ENCODE measurements around the gene DCANP1.

Gene DCANP1

DNA sequence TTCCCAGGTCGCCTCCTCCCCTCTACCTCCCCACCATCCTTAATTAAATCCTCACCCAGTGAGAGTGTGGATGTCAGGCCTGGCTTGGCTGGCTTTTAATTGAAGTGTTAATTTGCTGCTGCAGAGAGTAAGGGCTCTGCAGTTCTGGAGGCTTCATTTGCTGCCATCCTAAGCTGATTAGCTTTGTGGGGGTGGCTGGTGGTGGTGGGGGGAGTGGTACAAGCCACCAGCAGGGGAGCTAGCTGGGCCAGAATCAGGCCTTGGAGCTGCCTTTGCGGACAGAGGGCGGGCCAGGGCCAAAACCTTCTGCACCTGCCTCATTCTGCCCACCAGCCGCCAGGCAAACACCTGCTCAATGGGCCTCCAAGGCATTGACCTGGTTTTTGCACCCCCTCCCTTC is 31.8 kb upstream of the DCANP1 start:
- DNase-seq = no peak

DNA sequence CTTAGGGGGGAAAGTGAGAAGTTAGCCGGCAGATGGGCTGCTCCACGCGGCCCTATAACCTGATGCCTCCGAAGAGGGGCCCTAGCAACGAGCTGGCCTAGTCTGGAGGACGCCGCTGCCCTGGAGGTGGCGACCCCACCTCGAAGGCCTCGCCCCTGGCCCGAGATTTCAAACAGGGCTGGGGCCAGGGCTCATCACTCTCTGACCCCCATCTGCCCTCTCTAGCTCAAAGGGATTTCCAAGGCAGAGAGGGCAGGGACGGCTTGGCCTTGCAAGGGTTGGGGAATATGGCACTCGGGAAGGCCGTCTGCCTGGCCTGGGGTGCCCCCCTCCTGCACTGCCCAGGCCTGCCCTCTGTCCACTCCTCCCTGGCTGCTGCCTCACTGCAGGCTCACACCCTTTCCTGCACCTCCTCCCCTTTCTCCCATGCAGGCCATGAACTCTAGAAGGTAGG is 30.5 kb upstream of the DCANP1 start:
- DNase-seq = no peak

DNA sequence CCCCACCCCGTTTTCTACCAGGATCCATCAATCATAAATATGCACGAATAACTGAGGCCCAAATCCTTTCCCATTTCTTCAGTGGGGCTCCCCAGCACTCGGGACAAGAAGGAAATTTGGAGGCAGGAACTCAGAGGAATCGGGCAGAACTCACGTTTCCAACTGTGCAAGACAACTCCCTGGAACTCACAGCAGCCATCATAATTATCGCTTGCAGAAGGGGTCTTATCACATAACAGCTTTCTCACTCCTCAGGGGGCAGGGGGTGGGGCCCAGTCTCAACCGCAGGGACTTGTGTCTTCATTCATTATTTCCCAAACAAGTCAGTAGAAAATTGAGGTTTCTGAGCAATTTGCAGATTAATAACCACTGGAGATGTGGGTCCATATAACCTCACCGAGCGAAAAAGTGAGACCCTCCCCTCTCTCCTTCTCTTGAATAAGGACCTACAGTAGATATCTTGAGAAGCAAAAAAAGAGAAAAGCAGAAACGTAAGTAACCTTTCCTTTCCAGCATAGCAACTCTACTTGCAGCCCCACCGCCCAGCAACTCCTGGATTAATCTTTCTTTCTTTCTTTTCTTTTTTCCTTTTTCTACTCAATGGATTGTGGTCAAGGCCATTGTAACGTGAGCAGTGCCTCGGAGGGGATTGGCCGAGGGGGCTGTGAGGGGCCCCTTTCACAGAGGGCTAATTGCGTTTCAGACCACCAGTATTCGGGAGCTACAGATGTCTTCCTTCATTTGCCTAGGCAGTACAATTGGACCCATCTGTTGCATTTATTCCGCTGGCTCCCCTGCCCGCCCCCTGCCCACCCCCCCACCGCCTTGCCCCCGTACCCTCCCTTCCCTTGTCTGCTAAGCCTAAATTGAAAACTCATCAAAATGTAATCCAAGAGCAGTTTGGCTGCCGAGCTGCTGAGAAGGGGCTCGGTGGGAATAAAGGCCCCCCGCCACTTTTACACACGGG is 29.8 kb upstream of the DCANP1 start:
- no peak for DNase-seq

DNA sequence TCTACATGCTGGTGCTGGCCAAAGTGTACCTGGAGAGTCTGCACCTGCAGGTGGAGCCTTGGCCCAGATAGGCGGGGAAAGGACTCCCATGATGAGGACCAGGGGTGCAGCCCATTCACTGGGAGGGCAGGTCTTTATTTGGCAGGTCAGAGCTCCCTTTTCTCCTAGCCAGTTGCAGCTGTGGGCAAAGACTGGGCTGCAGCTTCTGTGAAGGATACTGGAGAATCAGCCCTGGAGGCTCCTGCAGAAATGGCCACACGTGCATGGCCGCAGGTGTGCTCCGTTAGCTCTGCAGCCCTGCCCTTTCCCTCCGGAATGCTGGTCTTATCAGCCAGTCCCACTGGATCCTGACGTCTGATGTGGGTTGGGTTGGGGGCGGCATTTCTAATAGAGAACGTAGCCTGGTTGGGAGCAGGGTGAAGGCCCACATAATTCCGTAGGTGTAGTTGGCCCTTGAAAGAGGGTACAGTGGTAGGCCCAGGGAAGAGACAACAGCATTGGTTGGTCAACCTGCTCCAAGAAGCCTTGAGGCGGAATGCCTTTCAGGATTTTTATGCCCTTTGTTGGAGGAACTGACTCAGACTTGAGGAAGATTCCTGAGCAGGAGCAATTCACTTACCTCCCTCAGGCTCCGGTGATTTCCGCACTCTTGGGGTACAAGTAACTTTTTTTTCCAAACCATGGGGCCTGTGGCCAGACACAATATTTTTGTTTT is 27.0 kb upstream of the DCANP1 start:
- no peak for DNase-seq

DNA sequence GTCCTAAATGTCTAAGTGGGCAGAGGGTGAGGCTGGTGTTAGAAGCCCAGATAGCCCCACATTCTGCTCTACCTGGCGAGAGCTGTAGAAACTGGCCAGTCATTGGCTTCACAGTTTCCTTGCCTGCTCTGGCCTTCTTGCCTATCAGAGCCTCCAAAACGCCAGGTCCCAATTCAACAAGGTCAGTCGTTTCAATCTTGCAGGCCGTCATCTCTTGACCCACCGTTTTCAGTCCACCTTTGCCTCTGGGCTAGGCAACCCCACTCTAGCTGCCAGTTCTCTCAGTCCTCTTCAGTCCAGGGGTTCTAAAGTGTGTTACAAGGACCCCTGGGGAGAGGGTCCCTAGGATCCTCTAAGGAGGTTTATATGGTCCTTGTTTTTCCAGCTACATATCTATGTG is 25.0 kb upstream of the DCANP1 start:
- DNase-seq = no peak

DNA sequence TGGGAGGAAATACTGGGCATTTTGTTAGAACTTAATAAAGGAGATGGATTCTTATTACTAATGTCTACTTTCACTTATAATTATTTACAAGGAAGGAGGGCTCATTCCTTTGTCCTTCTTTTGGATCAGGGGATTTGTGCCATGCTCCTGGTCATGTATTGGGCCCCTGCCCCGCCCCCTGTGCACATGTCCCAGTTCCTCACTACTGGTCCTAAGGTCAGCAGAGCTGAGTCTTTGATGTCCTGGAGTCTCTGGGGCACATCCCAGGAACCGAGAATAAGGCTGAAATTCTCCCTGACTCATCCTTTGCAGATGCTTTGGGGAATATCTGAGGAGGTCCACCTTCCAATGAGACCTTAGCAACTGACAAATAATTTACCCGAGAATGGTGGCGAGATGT is 24.6 kb upstream of the DCANP1 start:
- DNase-seq = no peak

DNA sequence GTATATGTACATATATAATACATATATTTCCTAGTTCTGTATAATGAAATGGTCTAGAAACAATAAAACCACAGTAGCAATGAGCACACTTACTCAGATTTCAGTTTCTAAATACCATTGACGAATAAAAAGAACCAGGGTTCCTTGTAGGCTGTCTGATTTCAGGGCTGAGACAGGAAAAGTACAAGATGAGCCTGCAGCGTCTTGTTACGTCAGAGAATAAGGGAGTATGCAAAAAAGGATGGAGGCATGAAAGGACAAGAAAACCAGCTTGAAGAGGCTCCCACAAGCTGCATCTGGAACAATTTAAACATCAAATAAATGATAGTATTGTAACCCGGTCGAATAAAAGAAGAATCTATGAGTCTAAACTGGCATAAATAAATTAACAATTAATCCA is 22.8 kb upstream of the DCANP1 start:
- DNase-seq = no peak

DNA sequence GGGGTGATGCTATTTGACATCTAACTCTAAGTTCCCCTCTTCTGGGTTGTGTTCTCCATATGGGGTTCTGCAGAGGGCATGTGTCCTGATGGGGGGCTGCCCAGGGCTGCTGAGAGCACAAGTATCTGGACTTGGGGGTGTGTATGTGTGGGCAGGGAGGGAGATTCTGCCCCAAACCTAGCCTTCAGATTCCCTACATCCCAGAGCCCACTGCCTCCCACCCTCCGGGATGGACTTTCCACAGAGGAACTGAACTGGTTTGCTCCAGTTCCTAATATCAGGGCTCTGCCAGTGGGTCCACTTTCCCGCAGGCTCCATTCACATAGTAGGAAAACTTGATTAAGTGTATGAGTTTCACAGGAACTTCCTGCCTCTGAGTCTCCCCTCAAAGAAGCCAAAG is 21.4 kb upstream of the DCANP1 start:
- no peak for DNase-seq

DNA sequence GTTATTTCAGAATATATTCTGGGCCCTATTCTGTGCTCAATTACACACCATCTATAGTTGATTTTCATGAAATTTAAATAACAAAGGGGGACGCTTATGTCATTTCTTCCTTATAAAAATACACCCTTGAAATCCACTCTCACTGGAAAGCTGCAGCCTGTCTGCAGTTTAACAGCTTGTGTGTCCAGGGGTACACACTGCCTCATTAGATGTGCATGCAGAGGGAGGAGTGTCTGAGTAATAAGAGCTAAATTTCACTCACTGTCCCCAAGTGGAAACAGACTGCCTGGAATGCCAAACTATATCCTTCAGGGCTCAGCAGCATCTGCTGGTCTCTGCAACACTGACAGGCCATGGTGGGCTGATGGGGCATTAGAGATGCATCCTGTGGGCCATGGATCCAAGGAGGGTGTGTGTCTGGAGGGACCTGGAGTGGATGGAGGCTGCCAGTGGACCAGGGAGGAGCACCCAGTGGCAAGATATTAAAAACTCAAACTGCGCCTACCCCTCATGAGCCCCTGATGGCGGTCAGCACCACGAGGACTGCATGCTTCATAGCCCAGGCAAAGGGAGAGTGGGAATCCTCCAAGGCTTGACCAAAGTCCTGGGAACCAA is 20.8 kb upstream of the DCANP1 start:
- no peak for DNase-seq

DNA sequence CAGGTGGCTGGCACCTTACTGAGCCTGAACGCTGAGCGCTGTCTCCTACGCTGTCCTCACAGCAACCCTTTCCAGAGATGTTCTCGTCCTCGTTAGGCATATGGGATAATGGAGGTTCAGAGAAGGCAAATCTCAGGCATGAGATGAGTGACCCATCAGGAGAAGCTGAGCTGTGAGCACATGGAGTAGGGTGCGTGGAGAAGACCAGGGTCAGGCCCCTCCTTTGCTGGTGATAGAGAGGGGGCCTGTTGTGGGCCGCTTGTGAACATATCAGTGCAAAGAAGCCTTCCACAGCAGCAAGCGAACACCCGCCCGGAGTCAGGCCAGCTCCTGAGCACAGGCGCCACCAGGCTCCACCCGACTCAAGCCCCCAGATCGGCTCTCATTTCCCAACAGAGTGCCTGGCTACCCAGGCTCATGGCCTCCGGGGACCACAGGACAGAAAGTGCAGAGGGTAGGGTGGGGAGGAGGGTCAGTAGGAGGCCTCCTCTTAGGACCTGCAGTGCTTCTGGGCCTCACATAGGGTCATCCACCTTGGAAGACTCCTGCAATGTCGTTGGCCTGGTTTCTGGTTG is 20.0 kb upstream of the DCANP1 start:
- no peak for DNase-seq

DNA sequence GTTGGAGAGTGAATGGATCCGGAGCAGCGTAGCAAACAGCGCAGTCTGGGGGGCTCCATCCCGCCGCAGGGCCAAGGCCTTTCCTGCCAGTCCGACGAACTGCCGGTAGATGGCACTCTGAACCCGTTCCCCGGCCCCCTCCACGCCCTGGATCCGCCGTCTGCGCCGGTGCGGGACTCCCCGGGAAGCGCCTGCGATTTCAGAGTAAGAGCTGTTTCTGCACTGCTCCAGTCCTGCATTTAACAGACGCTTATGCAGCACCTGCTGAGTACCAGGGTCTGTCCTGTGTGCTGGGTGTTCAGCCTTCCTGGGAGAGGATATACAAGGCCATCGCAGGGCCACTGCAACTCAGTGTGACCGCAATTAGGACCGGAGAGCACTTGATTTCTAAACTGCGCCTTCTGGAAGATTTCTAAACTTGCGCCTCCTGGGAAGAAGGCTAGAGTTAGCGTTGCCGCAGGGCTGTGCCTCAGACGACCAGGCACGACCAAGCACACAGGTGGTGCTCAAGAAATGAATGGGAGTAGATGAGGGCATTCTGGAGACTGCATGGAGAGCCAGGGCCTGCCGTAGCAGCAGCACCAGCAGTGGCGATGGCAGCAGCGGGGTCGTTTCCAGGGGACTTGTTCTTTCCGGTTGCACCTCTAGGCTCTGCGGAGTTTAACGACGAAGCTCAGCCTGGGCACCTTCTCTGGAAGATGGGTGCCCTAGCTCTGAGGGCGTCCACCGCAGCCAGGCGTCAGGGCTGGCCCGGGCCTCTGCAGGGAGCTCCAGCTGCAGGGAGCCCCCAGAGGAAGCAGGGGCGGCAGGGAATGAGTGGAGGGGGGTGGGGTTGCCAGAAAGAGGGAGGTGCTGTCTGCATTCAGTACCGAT is 19.3 kb upstream of the DCANP1 start:
- peak; percentile 66 for DNase-seq

DNA sequence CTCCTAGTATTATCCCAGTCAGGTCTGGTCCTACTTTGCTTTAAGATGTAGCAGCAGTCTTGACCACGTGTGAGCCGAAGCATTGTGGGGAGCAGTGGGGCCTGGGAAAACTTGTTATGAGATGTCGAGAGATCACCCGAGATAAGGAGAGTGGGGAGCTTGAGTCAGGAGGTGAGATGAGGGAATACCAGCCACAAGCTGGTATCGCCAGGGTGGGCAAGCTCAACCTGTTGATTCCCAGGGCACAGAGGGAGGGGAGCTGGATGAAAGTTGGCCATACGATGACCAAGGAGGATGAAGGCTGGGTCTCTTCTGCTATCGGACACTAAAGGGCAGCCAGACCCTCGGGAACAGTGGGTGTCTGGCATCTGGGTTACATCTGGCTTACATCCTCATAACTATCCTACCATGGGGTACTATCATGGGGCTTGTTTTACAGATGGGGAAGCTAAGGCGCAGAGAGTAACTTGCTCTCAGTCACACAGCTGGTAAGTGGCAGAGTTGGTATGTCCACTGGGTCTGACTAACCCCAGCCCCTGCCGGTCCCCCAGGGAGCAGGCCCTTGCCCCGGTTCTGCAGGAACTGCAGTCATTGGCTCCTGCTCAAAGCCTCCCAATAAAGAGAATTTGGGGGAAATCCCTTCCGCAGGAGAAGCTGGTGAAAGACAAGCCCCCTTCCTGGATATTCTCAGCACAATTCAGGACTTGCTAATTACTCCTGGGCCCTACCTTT is 18.4 kb upstream of the DCANP1 start:
- DNase-seq = no peak

DNA sequence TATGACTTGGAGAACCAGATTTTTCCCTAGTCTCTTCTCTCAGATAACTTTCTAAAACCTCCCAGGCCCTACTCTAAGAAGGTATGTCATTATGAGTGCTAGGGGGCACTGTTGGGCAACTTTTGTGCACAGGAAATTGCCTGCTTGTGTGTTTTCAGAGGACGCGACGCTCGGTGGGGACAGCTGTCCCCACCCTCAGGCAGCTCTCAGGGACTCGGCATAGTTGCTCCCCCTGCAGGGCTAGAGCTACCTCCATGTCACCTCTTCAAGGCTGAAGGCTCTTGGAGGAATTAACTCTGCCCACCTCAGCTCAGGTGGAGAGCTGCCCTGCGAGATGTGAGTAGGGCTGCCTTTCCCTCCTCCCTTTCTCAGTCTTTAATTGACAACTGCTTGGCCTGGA is 15.2 kb upstream of the DCANP1 start:
- DNase-seq = peak; percentile 24

DNA sequence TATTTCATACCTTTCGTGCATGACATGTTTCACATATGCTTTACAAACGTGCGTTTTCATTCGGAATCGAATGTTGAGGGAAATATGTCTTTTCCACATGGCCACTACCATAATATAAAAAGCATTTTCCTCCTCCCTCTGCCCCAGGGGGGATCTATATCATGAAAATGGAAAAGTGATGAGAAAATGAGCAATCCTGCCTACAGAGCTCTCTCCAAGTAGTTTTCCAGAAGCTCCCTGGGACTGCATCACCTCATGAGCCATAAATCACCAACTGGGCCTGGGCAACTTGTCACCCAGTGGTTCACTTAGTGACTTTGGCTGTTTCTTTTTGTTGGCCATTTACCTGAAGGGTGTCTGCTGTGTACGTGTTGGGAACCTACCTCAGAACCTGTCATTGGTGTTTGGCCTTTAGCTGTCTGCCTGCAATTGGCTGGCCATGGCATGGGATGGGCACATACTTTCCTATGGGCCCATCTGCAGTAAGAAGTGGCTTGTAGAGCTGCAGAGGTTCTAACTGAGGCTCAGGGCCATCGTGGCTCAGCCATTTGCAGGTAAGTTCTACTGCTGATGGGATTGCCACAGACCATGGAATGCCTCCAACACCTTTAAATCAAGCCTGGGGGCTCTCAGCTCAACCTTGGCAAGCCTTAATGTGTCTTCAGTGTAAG is 14.5 kb upstream of the DCANP1 start:
- DNase-seq = no peak

DNA sequence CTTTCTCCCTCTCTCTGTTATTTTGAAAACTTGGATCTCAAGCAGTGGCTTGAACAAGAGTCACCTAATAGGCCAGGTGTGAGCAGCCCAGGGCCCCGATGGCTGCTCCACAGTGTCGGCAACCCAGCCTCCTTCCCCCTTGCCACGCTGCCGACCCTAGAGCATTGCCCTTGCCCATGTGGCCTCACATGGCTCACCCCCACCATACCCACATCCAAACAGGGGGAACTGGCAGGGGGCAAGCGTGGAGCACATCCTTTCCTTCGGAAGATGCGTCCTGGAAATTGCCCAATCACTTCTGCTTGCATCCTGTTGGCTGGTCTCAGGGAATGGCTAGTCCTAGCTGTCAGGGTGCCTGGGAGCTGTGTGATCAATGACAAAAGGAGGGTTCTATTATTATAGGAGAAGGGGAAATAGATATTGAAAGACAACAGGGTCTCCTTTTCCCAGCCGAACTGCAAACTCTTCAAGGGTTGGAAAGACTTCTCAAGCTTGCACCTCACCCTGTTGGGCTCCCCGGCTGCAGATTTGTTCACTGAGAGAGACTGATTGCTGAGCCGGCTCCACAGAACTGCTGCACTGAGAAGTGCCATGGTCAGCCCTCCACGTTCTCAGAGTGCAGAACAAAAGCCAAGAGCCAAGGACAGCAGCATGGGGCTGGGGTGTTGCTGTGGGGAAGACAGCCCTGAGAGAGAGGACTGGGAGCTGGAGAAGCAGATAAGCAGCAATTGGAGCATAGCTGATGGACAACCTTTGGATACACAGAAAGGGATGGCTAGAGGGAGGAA is 13.3 kb upstream of the DCANP1 start:
- DNase-seq = no peak

DNA sequence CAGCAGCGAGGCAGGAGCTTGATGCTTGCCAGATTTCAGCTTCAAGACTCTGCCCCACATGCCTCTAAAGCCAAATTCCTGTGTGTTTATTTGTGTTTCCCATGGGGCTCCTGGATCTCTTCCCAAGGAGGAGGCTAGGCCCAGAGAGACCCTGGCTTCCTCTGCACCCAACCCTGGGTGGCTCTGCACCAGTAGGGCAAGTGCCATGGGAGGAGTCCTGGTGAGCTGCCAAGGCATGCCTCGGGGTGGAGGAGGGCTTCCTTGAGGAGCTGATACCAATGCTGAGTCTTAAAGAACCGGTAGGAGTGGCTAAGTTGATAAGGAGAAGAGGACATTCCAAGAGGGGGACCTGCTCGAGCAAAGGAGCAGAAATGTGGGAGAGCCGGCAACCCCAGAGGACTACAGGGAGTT is 11.8 kb upstream of the DCANP1 start:
- no peak for DNase-seq

DNA sequence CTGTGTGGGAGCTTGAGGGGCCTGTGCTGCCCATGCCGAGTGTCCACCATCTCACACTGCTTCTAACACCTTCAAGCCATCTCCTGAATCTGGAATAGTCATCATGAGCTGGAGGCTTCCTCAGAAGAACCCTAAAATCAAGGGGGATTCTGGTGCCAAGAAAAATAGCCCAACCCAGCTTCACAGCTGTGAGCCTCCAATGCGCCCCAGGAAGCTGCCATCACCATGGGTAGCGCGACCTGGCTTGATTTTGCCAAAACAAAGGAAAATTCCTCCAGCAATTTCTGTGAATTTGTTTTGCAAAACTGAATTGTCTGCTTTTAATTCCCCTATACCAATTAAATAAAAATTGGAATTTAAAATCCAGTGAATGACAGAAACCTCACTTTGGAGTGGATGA is 11.2 kb upstream of the DCANP1 start:
- DNase-seq = no peak

DNA sequence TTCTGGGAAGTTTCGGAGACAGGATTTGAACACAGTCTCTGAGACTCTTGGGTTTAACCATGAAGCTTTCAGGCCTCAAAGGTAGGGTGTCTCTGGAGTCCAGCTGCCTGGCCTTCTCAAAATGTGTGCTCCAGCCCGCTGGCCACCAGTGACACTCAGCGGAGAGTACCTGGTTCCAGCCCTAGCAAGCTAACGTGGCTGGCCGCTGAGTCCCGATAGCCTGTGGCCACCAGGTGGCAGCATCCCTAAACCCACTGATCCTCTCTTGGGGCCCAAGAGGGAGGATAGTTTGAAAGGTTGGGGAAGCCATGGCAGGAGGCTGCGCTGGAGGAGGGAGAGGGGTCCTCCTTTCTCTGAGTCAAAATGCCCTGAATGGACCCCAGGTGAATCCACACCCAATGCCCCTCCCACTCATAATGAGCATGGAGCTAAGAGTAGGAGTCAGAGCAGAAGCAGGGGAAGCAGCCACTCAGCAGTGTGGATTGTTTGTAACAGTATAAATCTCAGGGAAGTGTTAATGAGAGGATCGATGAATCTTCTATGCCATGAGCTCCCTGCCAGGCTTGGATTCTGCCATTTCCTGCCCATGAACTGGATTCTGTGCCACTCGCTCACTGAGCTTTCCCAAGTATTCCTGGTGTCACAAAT is 10.4 kb upstream of the DCANP1 start:
- DNase-seq = peak; percentile 62

DNA sequence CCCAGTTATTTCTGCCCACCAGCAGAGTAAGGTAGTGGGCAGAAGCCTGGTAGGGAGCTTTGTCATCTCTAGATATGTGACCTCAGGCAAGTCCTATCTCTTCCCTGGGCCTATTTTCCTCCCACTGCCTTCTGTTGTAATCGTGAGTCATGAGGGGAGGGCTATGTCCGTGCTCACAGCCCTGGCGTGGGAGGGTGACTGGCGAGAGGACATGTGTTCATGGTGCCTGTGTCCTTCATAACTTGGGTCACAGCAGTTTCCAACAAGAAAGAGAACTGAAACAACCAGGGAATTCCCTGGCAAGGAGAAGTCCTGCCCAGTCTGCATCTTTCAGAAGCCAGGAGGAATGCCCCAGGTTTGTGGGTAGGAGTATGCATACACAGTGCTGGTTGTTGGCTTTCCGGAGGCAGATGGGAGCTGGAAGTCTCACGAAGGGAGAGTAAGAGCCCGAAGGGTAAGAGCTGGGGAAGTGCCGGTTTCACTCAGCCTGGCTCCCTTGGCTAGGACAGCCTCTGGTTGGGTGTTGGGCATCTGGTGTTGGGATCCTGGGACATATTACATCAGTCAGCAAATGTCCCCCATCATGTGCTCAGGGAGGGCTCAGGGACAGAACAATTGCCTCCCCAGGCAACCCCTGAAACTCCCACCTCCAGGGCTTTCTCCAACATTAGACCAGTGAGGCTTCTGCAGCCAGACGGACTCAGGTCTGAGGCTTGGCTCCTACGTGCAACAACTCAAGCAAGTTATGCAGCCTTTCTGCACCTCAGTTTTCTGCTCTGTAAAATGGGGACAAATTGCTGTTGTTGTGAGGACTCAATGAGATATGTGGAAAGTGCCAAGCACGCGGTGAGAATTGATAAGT is 9.3 kb upstream of the DCANP1 start:
- DNase-seq = no peak
